Ascending aorta (tissue), 2 donors: ENCODE results near the gene INMT. TPM values are rescaled to one million over a fixed set of nuclear protein-coding genes. Genes with fewer than 3 reads are reported as not detected.
"Not testable (repeated sequence)": the region's sequence is repeated elsewhere in the genome, so short reads cannot be mapped to it uniquely, and the experiment has no call there.

Experiments
- DNase-seq, 2 donors: peaks; one replicate each; pipeline ENCODE4 v3.0.0-alpha.2; 2019; ENCODE audit warnings: low spot score in 2 of 2
- H3K27ac ChIP-seq, 2 donors: fragments of 200-600 bp; sonication (generic); one replicate each; pipeline ENCODE4 v1.5.1; 2016 to 2017; ENCODE audit warnings: mild to moderate bottlenecking in 1 of 2
- H3K27me3 ChIP-seq: fragments of 200-600 bp; sonication (generic); one replicate; pipeline ENCODE4 v1.5.1; 2017
- H3K36me3 ChIP-seq, 2 donors: fragments of 200-600 bp; sonication (generic); one replicate each; pipeline ENCODE4 v1.5.1; 2016
- H3K4me1 ChIP-seq, 2 donors: fragments of 200-600 bp; sonication (generic); one replicate each; pipeline ENCODE4 v1.5.1; 2016 to 2017; ENCODE audit warnings: mild to moderate bottlenecking in 1 of 2
- H3K4me3 ChIP-seq, 2 donors: fragments of 200-600 bp; sonication (generic); one replicate each; pipeline ENCODE4 v1.5.1; 2016 to 2017; ENCODE audit warnings: mild to moderate bottlenecking in 1 of 2
- H3K9me3 ChIP-seq, 2 donors: fragments of 200-600 bp; sonication (generic); one replicate each; pipeline ENCODE4 v1.5.1; 2016
- intact Hi-C: fragments of 100-400 bp; cut with DNase I; formaldehyde crosslinking; loops from one replicate; pipeline ENCODE4 v1.15.1; 2023
- total RNA-seq: library from RNA; depleted of rRNA; stranded (reverse); fragments of >200 nt; gene quantifications from one replicate; pipeline ENCODE4 v1.1.0, GENCODE V29; 2016
- TF ChIP-seq, protein P1 (sequence below), 3 experiments: fragments of 200-600 bp in 2 of 3; fragments of 450-650 bp in 1 of 3; sonication (generic) in 2 of 3; IDR thresholded peaks; one replicate each; pipeline ENCODE4 v1.5.1; 2016 to 2019; ENCODE audit warnings: antibody characterized with exemption in 3 of 3, mild to moderate bottlenecking in 1 of 3, moderate library complexity in 1 of 3

Gene INMT
- total RNA-seq, 1 donor from 2014 or later, result 51.8 TPM

DNA sequence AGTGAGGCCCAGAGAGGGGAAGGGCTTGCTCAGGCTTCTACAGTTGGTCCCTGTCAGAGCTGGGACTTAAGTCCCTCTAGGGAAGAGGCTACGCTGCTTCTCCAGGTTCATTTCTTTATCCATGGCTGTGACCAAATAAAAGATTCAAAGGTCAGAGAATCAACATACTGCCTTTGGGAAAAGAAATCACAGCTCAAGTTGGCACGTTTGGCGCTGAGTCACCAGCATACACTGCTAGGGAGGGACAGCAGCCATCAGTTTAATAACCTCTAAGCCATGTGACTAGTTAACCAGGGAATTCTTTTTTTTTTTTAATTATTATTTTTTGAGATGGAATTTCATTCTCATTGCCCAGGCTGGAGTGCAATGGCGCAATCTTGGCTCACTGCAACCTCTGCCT is 41.3 kb upstream of the INMT start:
- DNase-seq, result no peak
- Histone ChIP-seq H3K4me3 (no peak overlapping the region), H3K27ac (no peak overlapping the region), H3K9me3 (no peaks in the 10 kb centered on the region), H3K27me3 (no peaks in the 10 kb centered on the region), H3K4me1 (no peaks in the 10 kb centered on the region), H3K36me3 (no peaks in the 10 kb centered on the region)
- intact Hi-C loops, result no loop called here
- TF ChIP-seq, protein P1, sequence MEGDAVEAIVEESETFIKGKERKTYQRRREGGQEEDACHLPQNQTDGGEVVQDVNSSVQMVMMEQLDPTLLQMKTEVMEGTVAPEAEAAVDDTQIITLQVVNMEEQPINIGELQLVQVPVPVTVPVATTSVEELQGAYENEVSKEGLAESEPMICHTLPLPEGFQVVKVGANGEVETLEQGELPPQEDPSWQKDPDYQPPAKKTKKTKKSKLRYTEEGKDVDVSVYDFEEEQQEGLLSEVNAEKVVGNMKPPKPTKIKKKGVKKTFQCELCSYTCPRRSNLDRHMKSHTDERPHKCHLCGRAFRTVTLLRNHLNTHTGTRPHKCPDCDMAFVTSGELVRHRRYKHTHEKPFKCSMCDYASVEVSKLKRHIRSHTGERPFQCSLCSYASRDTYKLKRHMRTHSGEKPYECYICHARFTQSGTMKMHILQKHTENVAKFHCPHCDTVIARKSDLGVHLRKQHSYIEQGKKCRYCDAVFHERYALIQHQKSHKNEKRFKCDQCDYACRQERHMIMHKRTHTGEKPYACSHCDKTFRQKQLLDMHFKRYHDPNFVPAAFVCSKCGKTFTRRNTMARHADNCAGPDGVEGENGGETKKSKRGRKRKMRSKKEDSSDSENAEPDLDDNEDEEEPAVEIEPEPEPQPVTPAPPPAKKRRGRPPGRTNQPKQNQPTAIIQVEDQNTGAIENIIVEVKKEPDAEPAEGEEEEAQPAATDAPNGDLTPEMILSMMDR (IDR thresholded peaks at IDR 0.05), result no peak

DNA sequence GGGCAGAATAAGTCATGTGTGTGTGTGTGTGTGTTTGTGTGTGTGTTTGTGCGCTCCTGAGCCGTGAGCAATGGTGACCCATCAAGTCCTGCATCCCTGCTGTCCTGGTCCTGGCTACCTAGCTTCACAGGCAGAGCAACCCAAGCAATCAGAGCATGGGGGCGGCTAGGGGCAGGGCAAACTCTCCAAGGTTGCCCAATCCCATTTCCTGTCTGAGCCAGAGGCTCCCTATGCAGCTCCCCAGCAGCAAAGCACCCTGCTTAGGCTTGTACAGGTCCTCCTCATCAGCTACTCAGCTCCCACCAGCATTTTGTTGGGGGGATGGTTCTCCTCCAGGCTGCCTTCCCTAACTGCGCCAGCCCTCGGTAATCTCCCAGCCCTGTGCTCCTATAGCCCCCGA is 38.5 kb upstream of the INMT start:
- TF ChIP-seq, protein P1 (IDR thresholded peaks at IDR 0.05), result no peak
- H3K4me3 ChIP-seq, result no peak overlapping the region
- H3K36me3 ChIP-seq, result no peaks in the 10 kb centered on the region
- H3K27me3 ChIP-seq, result no peaks in the 10 kb centered on the region
- H3K4me1 ChIP-seq, result no peaks in the 10 kb centered on the region
- DNase-seq, result no peak
- intact Hi-C loops, result no loop called here
- H3K27ac ChIP-seq, result no peak overlapping the region
- H3K9me3 ChIP-seq, result no peaks in the 10 kb centered on the region

DNA sequence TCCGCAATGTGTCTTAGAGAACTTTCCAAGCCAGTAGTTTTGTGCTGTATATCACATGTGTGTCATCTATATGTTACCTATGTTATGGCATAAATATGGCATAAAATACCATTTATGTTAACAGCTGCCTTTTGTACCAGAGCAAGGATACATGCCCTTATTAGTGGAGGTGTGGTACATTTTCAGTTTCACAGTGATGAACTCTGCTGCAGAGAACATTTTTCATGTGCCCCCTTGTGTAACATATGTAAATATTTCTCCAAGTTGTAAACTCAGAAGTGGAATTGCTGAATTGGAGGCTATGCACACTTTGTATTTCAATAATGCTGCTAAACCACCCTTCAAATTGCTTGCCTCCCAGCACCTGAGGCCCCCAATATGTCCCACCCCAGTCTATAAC is 37.8 kb upstream of the INMT start:
- no peak for DNase-seq
- intact Hi-C loops, result no loop called here
- no peaks in the 10 kb centered on the region for H3K36me3 ChIP-seq
- H3K4me1 ChIP-seq, result no peaks in the 10 kb centered on the region
- TF ChIP-seq, protein P1 (IDR thresholded peaks at IDR 0.05), result no peak
- H3K4me3 ChIP-seq, result no peak overlapping the region
- no peaks in the 10 kb centered on the region for H3K27me3 ChIP-seq
- no peaks in the 10 kb centered on the region for H3K9me3 ChIP-seq
- no peak overlapping the region for H3K27ac ChIP-seq

DNA sequence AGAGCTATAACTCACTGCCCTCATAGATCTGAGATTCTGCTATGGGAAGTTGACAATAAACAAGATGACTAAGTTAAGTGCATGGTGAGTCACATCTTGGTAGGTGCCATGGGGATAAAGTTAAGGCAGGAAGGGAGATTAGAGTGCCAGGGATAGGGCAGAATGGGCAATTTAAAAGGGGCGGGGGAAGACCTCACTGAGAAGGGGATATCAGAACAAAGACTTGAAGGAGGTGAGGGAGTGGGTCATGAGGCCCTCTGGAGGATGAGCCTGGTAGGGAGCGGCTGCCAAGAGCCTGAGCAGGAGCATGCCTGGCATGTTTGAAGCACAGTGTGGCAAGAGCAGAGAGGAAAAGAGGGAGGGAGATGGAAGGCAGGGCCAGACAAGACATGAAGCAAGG is 34.8 kb upstream of the INMT start:
- intact Hi-C loops, result no loop called here
- no peaks in the 10 kb centered on the region for H3K9me3 ChIP-seq
- TF ChIP-seq, protein P1 (IDR thresholded peaks at IDR 0.05), result no peak
- no peaks in the 10 kb centered on the region for H3K4me1 ChIP-seq
- H3K4me3 ChIP-seq, result no peak overlapping the region
- no peaks in the 10 kb centered on the region for H3K36me3 ChIP-seq
- no peak for DNase-seq
- no peak overlapping the region for H3K27ac ChIP-seq
- no peaks in the 10 kb centered on the region for H3K27me3 ChIP-seq

DNA sequence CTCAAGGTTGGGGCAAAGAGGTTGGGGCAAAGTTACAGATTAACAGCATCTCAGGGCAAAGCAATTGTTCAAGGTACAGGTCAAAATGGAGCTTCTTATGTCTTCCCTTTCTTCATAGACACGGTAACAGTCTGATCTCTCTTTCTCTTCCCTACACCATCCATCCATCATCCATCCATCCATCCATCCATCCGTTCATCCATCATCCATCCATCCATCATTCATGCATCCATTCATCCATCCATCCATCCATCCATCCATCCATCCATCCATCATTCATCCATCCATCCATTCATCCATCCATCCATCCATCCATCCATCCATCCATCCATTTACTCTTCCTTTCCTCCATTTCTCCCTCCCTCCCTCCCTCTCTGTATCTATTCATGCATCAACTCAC is 32.5 kb upstream of the INMT start:
- DNase-seq, intact Hi-C loops, H3K9me3 ChIP-seq, H3K4me3 ChIP-seq, H3K36me3 ChIP-seq, H3K27me3 ChIP-seq, H3K4me1 ChIP-seq, H3K27ac ChIP-seq: not testable (repeated sequence)

DNA sequence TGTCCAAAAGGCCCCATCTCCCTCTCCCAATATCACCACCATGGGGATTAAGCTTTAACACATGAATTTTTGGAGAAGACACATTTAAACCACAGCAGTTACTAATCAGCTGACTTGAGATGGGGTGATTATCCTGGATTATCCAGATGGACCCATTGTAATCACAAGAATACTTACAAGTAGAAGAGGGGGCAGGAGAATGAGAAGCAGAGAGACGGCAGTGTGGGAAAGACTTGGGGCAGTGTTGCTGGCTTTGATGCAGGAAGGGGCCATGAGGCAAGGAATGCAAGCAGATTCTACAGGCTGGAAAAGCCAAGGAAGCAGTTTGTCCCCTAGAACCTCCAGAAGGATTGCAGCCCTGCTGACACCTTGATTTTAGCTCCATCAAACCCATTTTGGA is 30.7 kb upstream of the INMT start:
- TF ChIP-seq, protein P1 (IDR thresholded peaks at IDR 0.05), result no peak
- H3K9me3 ChIP-seq, result no peaks in the 10 kb centered on the region
- H3K27ac ChIP-seq, result no peak overlapping the region
- H3K4me3 ChIP-seq, result no peak overlapping the region
- no peaks in the 10 kb centered on the region for H3K27me3 ChIP-seq
- intact Hi-C loops, result no loop called here
- no peaks in the 10 kb centered on the region for H3K36me3 ChIP-seq
- no peaks in the 10 kb centered on the region for H3K4me1 ChIP-seq
- no peak for DNase-seq
